Head of caudate nucleus (tissue), 42 donors: Measurements from ENCODE around the gene GEMIN4.
"Not testable (repeated sequence)": the region's sequence is repeated elsewhere in the genome, so short reads cannot be mapped to it uniquely, and the experiment has no call there.

ENCODE experiments used
- DNase-seq, 42 donors: peaks; one replicate each; pipeline versions ENCODE4 v3.0.0 to v3.0.0-alpha.2; 2020 to 2021; ENCODE audit warnings: mixed read lengths in 7 of 42
- intact Hi-C: fragments of 100-400 bp; cut with DNase I; formaldehyde crosslinking; loops from one replicate; pipeline ENCODE4 v1.15.0; 2022

GEMIN4 gene

DNA sequence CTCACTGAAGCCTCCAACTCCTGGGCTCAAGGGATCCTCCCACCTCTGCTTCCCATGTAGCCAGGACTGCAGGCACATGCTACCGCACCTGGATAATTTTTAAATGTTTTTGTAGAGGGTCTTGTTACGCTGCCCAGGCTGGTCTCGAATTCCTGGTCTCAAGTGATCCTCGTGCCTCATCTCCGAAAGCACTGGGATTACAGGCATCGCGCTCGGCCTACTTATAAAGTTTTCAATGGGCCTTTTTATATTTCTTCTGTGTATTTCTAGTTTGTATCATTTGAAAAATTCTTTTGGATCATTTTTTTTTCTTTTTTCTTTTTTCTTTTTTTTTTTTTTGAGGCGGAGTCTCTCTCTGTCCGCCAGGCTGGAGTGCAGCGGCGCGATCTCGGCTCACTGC is 27.0 kb downstream of the GEMIN4 start:
- DNase-seq: no peak
- intact Hi-C loops: no loop called here

DNA sequence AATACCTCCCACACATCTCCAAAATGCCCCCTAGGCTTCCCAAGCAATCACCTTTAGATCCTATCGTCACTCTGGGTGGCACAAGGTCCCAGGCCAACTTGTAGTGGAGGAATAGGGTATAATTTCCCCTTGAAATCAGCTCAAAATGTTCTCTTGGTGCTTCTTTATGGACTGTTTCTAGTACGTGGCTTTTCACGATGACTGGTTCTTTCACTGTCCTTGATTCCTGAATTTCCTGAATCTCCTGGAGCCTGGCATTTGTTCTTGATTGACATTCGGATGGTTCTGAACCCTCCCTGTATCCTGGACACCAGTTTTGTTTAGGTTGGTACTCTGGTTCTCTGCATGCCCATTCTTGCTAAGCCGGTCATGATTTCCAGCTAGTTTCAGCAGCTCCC is 30.5 kb downstream of the GEMIN4 start:
- intact Hi-C loops: no loop called here

DNA sequence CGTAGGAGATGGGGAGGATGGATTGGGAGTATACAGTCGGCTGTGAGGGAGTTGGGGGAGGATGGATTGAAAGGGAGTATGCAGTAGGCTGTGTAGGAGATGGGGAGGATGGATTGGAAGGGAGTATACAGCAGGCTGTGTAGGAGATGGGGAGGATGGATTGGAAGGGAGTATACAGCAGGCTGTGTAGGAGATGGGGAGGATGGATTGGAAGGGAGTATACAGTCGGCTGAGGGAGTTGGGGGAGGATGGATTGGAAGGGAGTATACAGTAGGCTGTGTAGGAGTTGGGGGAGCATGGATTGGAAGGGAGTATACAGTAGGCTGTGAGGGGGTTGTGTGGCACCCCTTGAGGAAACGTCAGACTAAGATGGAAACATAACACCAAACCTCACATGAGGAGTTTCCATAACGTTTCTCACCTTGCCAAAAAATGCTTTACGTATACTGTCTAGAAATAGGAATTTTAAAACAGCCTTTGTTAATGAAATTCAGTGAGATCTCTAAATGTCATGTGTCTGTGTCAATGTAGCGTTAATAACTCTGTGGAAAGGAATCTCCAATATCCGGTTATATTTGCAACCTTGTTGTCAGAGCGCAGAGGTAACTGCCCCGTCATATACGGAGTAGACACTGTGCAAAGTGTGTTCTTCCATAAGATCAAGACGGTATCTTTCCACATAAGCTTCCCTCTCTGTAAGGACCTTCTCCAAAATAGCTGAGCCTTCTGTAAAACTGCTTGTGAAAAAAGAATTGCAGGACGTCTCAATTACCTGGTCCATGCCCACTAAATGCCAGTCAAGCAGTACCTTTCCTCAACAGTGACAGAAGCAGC is 31.1 kb downstream of the GEMIN4 start:
- no peak for DNase-seq

More for the DNA sequence above, 30.5 kb downstream of the GEMIN4 start:
- no peak for DNase-seq

DNA sequence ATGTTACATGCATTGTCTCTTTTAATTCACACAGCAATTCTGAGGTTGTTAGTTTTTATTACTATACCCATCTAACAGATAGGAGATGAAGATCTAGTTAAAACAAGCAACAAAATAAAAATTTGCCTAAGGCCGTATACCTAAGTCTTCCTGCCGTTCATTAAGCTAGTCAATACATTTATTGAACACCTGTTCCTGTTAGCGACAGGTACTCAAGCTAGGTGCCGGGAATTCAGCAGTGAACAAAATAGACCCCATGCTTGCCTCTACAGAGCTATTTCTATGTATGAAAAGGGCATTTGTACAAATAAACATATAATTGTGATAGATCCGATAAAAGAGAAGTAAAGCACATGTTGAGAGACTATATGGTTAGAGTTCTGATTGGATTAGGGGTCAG is 34.0 kb downstream of the GEMIN4 start:
- no peak for DNase-seq
- intact Hi-C loops: no loop called here

More for the DNA sequence above, 31.1 kb downstream of the GEMIN4 start:
- intact Hi-C loops: no loop called here

DNA sequence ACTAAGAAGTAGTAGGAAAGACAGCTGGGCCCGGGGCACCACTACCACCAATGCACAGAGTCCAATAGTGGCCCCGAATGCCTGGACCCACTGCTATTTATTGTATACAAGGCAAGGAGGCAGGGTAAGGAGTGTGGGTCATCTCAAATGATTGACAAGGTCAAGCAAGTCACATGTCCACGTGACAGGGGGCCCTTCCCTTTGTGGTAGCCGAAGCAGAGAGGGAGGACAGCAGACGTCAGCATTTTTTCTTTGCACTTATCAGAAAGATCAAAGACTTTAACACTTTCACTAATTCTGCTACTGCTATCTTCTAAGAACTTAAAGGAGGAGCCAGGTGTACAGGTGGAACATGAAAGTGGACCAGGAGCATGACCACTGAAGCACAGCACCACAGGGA is 43.9 kb downstream of the GEMIN4 start:
- intact Hi-C loops: no loop called here
- DNase-seq: peak in 1 of 42 donors; percentile 2

DNA sequence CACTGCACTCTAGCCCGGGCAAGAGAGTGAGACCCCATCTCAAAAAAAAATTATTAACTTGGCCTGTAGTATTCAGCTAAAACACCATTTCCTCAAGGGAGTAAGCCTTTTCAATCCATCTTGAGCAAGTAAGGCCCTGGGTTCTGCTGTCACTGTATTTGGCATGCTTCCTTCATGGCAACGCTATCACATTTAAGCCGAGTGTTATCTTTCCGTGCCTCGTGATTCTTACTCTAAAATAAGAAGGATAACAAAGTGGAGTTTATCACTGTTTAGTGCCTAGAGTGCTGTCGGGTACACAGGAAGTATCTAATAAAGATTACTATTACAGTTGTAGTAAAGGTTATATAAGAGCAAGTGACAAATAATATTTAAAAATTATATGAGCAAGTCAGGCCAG is 46.2 kb downstream of the GEMIN4 start:
- no peak for DNase-seq
- intact Hi-C loops: no loop called here

DNA sequence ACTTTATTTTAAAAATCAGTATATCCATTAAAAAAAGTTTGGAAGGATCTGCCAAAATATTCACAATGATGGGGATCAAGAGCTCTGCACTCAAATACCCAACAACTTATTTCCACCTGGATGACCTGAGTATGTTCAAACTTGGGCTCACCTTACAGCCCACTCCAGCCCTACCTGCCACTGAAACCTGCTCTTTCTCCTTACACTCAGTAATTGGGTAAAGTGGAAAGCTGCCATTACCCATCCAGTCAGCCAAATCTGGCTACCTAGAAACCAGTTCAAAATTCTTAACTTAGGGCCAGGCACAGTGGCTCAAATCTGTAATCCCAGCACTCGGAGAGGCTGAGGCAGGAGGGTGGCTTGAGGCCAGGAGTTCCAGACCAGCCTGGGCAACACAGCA is 47.1 kb downstream of the GEMIN4 start:
- DNase-seq: no peak
- intact Hi-C loops: no loop called here

DNA sequence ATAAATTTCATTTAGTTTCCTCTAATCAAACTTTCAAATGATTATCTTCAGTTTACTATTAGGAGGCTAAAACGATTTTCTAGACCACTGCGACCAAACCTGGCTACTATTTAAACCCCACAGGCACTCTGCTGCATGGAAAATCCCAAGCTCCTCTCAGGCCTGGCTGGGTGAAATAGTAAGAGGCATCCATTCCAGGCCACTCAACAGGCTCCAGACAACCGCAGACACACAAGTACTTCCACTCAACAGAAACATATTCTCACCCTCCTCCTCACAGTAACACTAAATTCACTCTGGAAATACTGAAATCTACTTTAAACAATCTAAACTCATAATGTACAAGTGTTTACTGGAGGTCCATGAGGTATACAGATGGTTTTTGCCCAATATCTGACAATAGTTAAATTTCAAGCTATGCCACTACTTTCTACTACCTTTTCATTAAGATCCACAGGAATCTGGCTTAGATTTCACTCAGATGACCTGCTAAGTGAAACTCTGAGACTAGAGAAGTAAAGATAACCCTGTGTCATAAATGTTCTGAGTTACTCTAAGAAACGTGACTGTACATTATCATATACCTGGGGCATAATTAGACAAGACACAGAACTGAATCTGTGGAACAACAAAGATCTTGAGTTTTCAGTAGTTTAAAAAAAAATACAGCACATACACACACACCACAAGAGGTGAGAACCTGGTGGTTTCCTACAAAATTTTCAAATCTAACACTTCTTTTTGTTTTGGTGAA is 47.8 kb downstream of the GEMIN4 start:
- intact Hi-C loops: loop anchor here (5.0 kb wide), 1 partner anchor 292 kb away; a partner anchor contains a TSS

DNA sequence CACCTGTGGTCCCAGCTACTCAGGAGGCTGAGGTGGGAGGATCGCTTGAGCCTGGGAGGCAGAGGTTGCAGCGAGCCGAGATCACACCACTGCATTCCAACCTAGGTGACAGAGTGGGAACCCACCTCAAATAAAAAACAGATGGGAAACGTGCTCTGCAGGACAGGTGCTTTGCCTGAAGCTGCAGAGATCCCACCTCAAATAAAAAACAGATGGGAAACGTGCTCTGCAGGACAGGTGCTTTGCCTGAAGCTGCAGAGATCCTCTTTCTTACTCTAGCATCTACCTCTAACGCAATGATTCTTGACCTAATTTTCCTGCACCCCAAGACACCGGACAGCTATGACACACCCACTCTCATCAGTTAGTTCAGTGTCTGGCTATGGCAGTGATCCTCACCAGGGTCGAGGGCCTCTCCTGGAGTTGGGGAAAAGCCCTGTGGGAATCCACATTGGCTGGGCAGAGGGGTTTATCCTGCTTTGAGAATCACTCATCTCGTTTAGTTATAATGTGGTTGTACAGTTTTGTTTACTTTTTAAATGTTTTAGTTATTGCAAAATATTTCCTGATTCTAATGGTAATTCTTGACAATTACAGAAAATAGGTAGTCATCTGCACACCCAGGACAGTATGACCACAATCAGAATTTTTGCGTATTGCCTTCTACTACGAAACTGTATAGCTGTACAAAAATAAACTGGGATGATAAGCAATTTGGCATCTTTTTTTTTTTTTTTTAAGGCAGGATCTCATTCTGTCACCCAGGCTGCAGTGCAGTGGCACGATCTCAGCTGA is 48.8 kb downstream of the GEMIN4 start:
- intact Hi-C loops: loop anchor here (5.0 kb wide), 1 partner anchor 291 kb away; a partner anchor contains a TSS
- peak in 1 of 42 donors; percentile 27 for DNase-seq

More for the DNA sequence above, 47.8 kb downstream of the GEMIN4 start:
- DNase-seq: no peak

DNA sequence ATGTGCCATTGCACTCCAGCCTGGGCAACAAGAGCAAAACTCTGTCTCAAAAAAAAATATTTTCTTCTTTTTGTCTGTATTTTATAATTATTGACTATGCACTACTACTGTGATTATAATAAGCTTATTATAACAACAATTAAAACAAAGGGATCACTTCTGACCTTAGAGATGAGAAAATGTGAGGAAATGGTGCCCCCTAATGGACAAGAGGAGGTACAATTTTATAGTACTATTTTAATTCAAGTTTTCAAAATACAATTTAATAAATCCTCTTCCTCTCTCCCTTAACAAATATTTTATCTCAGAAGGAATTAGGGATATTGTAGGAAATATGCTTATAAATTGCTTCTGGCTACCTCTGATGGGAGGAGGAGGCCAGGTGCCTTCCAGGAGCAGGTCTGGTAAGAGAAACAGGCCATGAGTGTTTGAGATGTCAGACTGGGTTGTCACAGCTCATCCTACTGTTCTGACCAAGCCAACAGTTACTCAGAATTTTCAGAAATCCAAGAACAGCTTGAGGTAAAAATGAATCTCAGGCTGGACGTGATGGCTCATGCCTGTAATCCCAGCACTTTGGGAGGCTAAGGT is 51.5 kb downstream of the GEMIN4 start:
- intact Hi-C loops: loop anchor here (5.0 kb wide), 1 partner anchor 288 kb away; a partner anchor contains a TSS
- peak in 2 of 42 donors; percentile 16 to 26 for DNase-seq

DNA sequence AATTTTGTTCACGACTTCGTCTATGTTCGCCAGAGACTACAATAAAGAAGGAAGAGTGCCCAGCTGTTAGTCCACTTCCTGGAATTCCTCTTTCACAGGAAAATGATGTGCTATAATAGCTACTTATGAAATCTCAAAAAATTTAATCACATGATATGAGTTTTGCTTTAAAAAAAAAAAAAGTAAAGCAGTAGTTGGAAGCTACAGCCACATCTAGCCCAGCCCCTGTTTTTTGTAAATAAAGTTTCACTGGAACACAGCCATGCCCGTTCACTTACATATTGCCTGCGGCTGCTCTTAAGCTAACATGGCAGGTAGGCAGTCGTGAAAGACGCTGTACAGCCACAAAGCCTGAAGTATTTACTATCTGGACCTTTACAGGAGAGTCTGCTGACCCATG is 52.7 kb downstream of the GEMIN4 start:
- intact Hi-C loops: loop anchor here (10.0 kb wide), 1 partner anchor 135 kb away; no protein-coding TSS in a partner anchor
- DNase-seq: no peak

DNA sequence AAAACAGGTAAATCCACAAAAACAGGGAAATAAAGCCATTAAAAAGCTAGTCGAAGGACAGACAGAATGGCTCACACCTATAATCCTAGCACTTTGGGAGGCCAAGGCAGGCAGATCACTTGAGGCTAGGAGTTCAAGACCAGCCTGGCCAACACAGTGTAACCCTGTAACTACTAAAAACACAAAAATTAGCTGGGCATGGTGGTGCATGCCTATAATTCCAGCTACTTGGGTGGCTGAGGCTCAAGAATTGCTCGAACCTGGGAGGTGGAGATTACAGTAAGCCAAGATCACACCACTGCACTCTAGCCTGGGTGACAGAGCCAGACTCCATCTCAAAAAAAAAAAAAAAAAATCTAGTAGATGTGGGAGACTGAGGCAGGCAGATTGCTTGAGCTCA is 54.0 kb downstream of the GEMIN4 start:
- intact Hi-C loops: loop anchor here (10.0 kb wide), 1 partner anchor 133 kb away; no protein-coding TSS in a partner anchor
- not testable (repeated sequence) for DNase-seq

DNA sequence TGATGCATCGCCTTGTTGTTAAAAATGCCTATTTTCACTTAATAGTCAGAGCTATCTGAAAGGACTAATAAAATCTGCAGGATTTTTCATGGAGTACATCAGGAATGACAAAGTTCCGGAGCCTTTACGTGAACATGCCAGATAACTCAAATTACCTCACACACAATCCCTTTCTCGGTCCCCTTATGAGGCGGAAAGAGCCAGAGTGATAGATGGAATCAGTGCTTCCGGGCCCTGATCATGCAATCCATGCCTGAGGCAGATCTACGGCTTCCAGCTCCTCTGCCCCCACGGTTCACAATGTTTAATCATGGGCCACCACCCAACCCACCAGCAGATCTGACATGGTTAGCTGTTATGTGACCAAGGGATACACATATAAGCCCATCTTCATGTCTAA is 54.4 kb downstream of the GEMIN4 start:
- DNase-seq: no peak
- intact Hi-C loops: loop anchor here (10.0 kb wide), 1 partner anchor 133 kb away; no protein-coding TSS in a partner anchor

DNA sequence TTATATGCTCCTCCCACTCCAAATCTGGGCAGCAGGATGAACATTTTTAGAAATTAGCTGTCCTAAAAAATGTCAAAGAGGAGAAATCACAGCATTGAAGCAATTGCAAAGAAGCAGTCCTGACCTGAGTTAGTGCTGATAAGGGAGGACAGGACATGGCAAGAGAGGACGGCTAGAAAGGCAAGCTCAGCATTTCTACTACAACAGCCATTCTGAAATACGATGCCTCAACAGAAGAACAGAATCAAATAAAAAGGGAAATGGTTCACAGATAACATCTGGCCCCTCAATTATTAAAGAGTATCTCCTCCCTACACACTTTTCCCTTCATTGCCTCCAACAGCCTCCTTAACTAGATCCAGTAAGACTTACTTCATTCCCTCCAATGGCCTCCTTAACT is 55.7 kb downstream of the GEMIN4 start:
- intact Hi-C loops: loop anchor here (10.0 kb wide), 1 partner anchor 132 kb away; no protein-coding TSS in a partner anchor
- no peak for DNase-seq
